ENCODE results near the gene C1orf105.
A peak's percentile ranks its signal among the peaks of the same experiment; 100 is the strongest.

C1orf105 gene

DNA sequence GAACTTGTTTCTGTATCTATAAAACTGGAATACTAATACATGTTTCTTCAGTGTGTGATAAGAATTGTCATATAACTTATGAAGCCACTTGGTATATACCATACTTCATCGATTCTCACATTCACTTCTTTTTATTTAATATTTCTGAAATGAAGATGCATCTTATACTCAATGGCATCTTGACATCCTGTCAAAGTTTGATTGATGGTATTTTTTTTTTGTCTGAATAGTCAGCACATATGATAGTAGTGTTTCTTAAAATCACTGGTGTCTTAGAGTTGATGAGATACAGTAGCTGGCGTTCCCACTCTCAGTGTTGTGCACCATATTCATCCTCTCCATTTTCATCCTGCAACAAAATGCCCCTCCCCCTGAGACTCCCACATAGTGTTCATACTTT lies 34.4 kb upstream of the C1orf105 start:
- no peaks in the 10 kb centered on the region for H3K9me2 ChIP-seq (replicated peaks; ENCODE audit: insufficient read depth, low read length)
- no peaks in the 10 kb centered on the region for H3K27me3 ChIP-seq (ENCODE audit: low read length)
- H3K36me3 ChIP-seq (ENCODE audit: low read length): no peaks in the 10 kb centered on the region
- no peaks in the 10 kb centered on the region for H4K20me1 ChIP-seq (ENCODE audit: low read depth, low read length)
- peaks cover 10% of the 10 kb centered on the region; the same call in 1 of the 2 replicates for H3F3A ChIP-seq (ENCODE audit: insufficient read depth)
- H3K9me3 ChIP-seq (ENCODE audit: insufficient read depth, low read length): no peaks in the 10 kb centered on the region
- no peak overlapping the region for H2AFZ ChIP-seq (ENCODE audit: low read depth, low read length, severe bottlenecking)
- TF ChIP-seq EZH2phosphoT487 (conservative IDR thresholded peaks at IDR 0.05; ENCODE audit: low read length): no peak
- TF ChIP-seq, protein P1, sequence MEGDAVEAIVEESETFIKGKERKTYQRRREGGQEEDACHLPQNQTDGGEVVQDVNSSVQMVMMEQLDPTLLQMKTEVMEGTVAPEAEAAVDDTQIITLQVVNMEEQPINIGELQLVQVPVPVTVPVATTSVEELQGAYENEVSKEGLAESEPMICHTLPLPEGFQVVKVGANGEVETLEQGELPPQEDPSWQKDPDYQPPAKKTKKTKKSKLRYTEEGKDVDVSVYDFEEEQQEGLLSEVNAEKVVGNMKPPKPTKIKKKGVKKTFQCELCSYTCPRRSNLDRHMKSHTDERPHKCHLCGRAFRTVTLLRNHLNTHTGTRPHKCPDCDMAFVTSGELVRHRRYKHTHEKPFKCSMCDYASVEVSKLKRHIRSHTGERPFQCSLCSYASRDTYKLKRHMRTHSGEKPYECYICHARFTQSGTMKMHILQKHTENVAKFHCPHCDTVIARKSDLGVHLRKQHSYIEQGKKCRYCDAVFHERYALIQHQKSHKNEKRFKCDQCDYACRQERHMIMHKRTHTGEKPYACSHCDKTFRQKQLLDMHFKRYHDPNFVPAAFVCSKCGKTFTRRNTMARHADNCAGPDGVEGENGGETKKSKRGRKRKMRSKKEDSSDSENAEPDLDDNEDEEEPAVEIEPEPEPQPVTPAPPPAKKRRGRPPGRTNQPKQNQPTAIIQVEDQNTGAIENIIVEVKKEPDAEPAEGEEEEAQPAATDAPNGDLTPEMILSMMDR (IDR thresholded peaks at IDR 0.05; ENCODE audit: insufficient read depth, low read length, poor library complexity, severe bottlenecking): no peak
- no peak overlapping the region for H3K4me3 ChIP-seq (ENCODE audit: insufficient read depth, low read length, poor library complexity, severe bottlenecking)
- H3K27ac ChIP-seq (ENCODE audit: low read depth, low read length): no peak overlapping the region
- no peak overlapping the region for H3K4me2 ChIP-seq (ENCODE audit: low read depth, low read length, poor library complexity, severe bottlenecking)
- no peaks in the 10 kb centered on the region for H3K79me2 ChIP-seq (ENCODE audit: insufficient read depth, low read length)
- no peak overlapping the region for H3K9ac ChIP-seq (ENCODE audit: low read length)

DNA sequence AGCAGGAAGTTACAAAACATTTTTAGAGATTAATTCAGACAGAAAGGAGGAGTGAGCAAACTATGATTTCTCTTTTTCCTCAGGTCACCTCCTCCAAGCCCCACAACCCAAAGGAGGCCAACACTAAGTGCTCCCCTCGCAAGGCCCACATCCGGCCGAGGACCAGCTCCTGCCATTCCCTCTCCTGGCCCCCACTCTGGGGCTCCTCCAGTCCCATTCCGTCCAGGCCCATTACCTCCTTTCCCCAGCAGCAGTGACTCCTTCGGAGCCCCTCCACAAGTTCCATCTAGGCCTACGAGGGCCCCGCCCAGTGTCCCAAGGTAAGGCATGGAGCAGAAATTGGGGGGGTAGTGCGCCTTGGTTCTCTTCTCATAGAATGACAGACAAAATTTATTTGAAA lies 32.0 kb upstream of the C1orf105 start:
- no peak for TF ChIP-seq EZH2phosphoT487 (conservative IDR thresholded peaks at IDR 0.05; ENCODE audit: low read length)
- TF ChIP-seq, protein P1 (IDR thresholded peaks at IDR 0.05; ENCODE audit: insufficient read depth, low read length, poor library complexity, severe bottlenecking): no peak
- no peak overlapping the region for H3K9ac ChIP-seq (ENCODE audit: low read length)
- H3K4me3 ChIP-seq (ENCODE audit: insufficient read depth, low read length, poor library complexity, severe bottlenecking): no peak overlapping the region
- H3K9me3 ChIP-seq (ENCODE audit: insufficient read depth, low read length): no peaks in the 10 kb centered on the region
- H3K27ac ChIP-seq (ENCODE audit: low read depth, low read length): no peak overlapping the region
- H3K27me3 ChIP-seq (ENCODE audit: low read length): no peaks in the 10 kb centered on the region
- H3K4me2 ChIP-seq (ENCODE audit: low read depth, low read length, poor library complexity, severe bottlenecking): no peak overlapping the region
- peaks cover 20% of the 10 kb centered on the region; the same call in 1 of the 2 replicates for H3F3A ChIP-seq (ENCODE audit: insufficient read depth)
- no peaks in the 10 kb centered on the region for H4K20me1 ChIP-seq (ENCODE audit: low read depth, low read length)
- no peaks in the 10 kb centered on the region for H3K79me2 ChIP-seq (ENCODE audit: insufficient read depth, low read length)
- no peaks in the 10 kb centered on the region for H3K9me2 ChIP-seq (replicated peaks; ENCODE audit: insufficient read depth, low read length)
- H3K36me3 ChIP-seq (ENCODE audit: low read length): no peaks in the 10 kb centered on the region
- no peak overlapping the region for H2AFZ ChIP-seq (ENCODE audit: low read depth, low read length, severe bottlenecking)

DNA sequence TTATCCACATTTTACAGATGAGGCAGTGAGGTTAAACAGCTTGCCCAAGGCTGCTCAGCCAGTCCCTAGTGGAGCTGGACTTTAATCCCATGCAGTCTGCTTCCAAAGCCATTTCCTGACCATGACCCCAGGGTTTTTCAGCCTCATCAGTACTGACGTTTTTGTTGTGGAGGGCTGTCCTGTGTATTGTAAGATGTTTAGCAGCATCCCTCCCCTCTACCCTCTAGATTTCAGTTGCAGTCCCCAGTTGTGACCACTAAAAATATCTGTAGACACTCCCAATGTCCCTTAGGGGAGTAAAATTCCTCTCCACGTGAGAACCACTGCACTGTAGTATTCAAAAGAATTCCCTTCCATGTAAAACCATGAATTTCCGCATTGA lies 30.2 kb upstream of the C1orf105 start:
- H3K9ac ChIP-seq (ENCODE audit: low read length): peak overlapping the region; percentile 58

More for the DNA sequence above, 30.2 kb upstream of the C1orf105 start:
- no peaks in the 10 kb centered on the region for H3K9me2 ChIP-seq (replicated peaks; ENCODE audit: insufficient read depth, low read length)
- TF ChIP-seq EZH2phosphoT487 (conservative IDR thresholded peaks at IDR 0.05; ENCODE audit: low read length): no peak
- TF ChIP-seq, protein P1 (IDR thresholded peaks at IDR 0.05; ENCODE audit: insufficient read depth, low read length, poor library complexity, severe bottlenecking): no peak
- no peaks in the 10 kb centered on the region for H3K79me2 ChIP-seq (ENCODE audit: insufficient read depth, low read length)
- H3K9me3 ChIP-seq (ENCODE audit: insufficient read depth, low read length): no peaks in the 10 kb centered on the region
- peak overlapping the region; percentile 86 for H3K4me2 ChIP-seq (ENCODE audit: low read depth, low read length, poor library complexity, severe bottlenecking)
- peak overlapping the region; percentile 93 for H3K27ac ChIP-seq (ENCODE audit: low read depth, low read length)
- no peak overlapping the region for H3K4me3 ChIP-seq (ENCODE audit: insufficient read depth, low read length, poor library complexity, severe bottlenecking)
- H3F3A ChIP-seq (ENCODE audit: insufficient read depth): peaks cover 26% of the 10 kb centered on the region; the same call in 1 of the 2 replicates
- H2AFZ ChIP-seq (ENCODE audit: low read depth, low read length, severe bottlenecking): peak overlapping the region; percentile 52
- no peaks in the 10 kb centered on the region for H4K20me1 ChIP-seq (ENCODE audit: low read depth, low read length)
- H3K36me3 ChIP-seq (ENCODE audit: low read length): no peaks in the 10 kb centered on the region
- H3K27me3 ChIP-seq (ENCODE audit: low read length): no peaks in the 10 kb centered on the region

Measured in SU-DHL-6 (cell line).